ENCODE results near the gene DGKH. TPM values are rescaled to one million over a fixed set of nuclear protein-coding genes. Genes with fewer than 3 reads are reported as not detected.
"Not testable (repeated sequence)": the region's sequence is repeated elsewhere in the genome, so short reads cannot be mapped to it uniquely, and the experiment has no call there.

The DGKH gene
- total RNA-seq, 2 donors from 2014 or later = 21.0 to 25.4 TPM

GRCh38 chr13:42114912-42115311 is 66.5 kb downstream of the DGKH start:
- DNase-seq (ENCODE audit: low spot score in 2 of 2) = no peak
- no peaks in the 10 kb centered on the region for H3K9me3 Mint-ChIP-seq
- H3K27ac Mint-ChIP-seq = no peak overlapping the region
- H3K36me3 Mint-ChIP-seq = no peaks in the 10 kb centered on the region
- no peak for ATAC-seq

GRCh38 chr13:42116225-42116624 is 67.8 kb downstream of the DGKH start:
- ATAC-seq = no peak
- no peaks in the 10 kb centered on the region for H3K36me3 Mint-ChIP-seq
- DNase-seq (ENCODE audit: low spot score in 2 of 2) = no peak
- no peak overlapping the region for H3K27ac Mint-ChIP-seq
- H3K9me3 Mint-ChIP-seq = no peaks in the 10 kb centered on the region

- ATAC-seq (no peak), DNase-seq (ENCODE audit: low spot score in 2 of 2) (no peak)
- no peaks in the 10 kb centered on the region for H3K36me3 Mint-ChIP-seq
- H3K27ac Mint-ChIP-seq = no peak overlapping the region
- H3K9me3 Mint-ChIP-seq = no peaks in the 10 kb centered on the region
Observed at GRCh38 chr13:42119041-42119440, 70.6 kb downstream of the DGKH start.

- ATAC-seq = no peak
- Mint-ChIP-seq H3K36me3 (no peaks in the 10 kb centered on the region), H3K9me3 (no peaks in the 10 kb centered on the region), H3K27ac (no peak overlapping the region)
- DNase-seq (ENCODE audit: low spot score in 2 of 2) = no peak
Observed at GRCh38 chr13:42119875-42120274, 71.4 kb downstream of the DGKH start.

- DNase-seq (ENCODE audit: low spot score in 2 of 2) (no peak), ATAC-seq (no peak)
- H3K27ac Mint-ChIP-seq = no peak overlapping the region
- no peaks in the 10 kb centered on the region for H3K9me3 Mint-ChIP-seq
- peaks cover 0 to 4% of the 10 kb centered on the region in 2 donors for H3K36me3 Mint-ChIP-seq
Observed at GRCh38 chr13:42123600-42123999, 75.2 kb downstream of the DGKH start.

- no peaks in the 10 kb centered on the region for H3K9me3 Mint-ChIP-seq
Observed at GRCh38 chr13:42125046-42125445, 76.6 kb downstream of the DGKH start.

GRCh38 chr13:42127047-42127446 is 78.6 kb downstream of the DGKH start:
- no peak for DNase-seq (ENCODE audit: low spot score in 2 of 2)
- no peaks in the 10 kb centered on the region for H3K9me3 Mint-ChIP-seq
- ATAC-seq = no peak
- no peak overlapping the region for H3K27ac Mint-ChIP-seq
- peaks cover 0 to 5% of the 10 kb centered on the region in 2 donors for H3K36me3 Mint-ChIP-seq

More at GRCh38 chr13:42125046-42125445, 76.6 kb downstream of the DGKH start:
- DNase-seq (ENCODE audit: low spot score in 2 of 2) = no peak
- Mint-ChIP-seq H3K36me3 (peaks cover 0 to 5% of the 10 kb centered on the region in 2 donors), H3K27ac (no peak overlapping the region)
- ATAC-seq = no peak

- Mint-ChIP-seq H3K9me3 (no peaks in the 10 kb centered on the region), H3K27ac (no peak overlapping the region), H3K36me3 (peaks cover 0 to 5% of the 10 kb centered on the region in 2 donors)
- DNase-seq (ENCODE audit: low spot score in 2 of 2) (no peak), ATAC-seq (no peak)
Observed at GRCh38 chr13:42129033-42129432, 80.6 kb downstream of the DGKH start.

GRCh38 chr13:42136518-42136917 is 88.1 kb downstream of the DGKH start:
- Mint-ChIP-seq H3K27ac (no peak overlapping the region), H3K36me3 (peaks cover 12 to 15% of the 10 kb centered on the region in 2 donors), H3K9me3 (peaks cover 0 to 3% of the 10 kb centered on the region in 2 donors)
- no peak for ATAC-seq
- no peak for DNase-seq (ENCODE audit: low spot score in 2 of 2)

- H3K27ac Mint-ChIP-seq = no peak overlapping the region
- DNase-seq (ENCODE audit: low spot score in 2 of 2) (no peak), ATAC-seq (peak in 1 of 2 donors; percentile 70)
- peaks cover 0 to 4% of the 10 kb centered on the region in 2 donors for H3K9me3 Mint-ChIP-seq
- H3K36me3 Mint-ChIP-seq = peaks cover 14 to 18% of the 10 kb centered on the region in 2 donors
Observed at GRCh38 chr13:42137856-42138537, 89.5 kb downstream of the DGKH start.

GRCh38 chr13:42140494-42140893 is 92.0 kb downstream of the DGKH start:
- peaks cover 0 to 4% of the 10 kb centered on the region in 2 donors for H3K9me3 Mint-ChIP-seq
- H3K27ac Mint-ChIP-seq = no peak overlapping the region
- ATAC-seq (no peak), DNase-seq (ENCODE audit: low spot score in 2 of 2) (no peak)
- peaks cover 14 to 18% of the 10 kb centered on the region in 2 donors for H3K36me3 Mint-ChIP-seq

GRCh38 chr13:42141052-42141451 is 92.6 kb downstream of the DGKH start:
- not testable (repeated sequence) for DNase-seq (ENCODE audit: low spot score in 2 of 2); ATAC-seq; H3K9me3 Mint-ChIP-seq; H3K27ac Mint-ChIP-seq
- H3K36me3 Mint-ChIP-seq = peaks cover 14 to 18% of the 10 kb centered on the region in 2 donors

GRCh38 chr13:42146359-42146758 is 97.9 kb downstream of the DGKH start:
- Mint-ChIP-seq H3K27ac (no peak overlapping the region), H3K36me3 (peaks cover 4 to 5% of the 10 kb centered on the region in 2 donors), H3K9me3 (peaks cover 0 to 3% of the 10 kb centered on the region in 2 donors)
- DNase-seq (ENCODE audit: low spot score in 2 of 2) (no peak), ATAC-seq (no peak)

GRCh38 chr13:42148538-42148937 is 100.1 kb downstream of the DGKH start:
- H3K36me3 Mint-ChIP-seq = no peaks in the 10 kb centered on the region
- ATAC-seq (peak in 1 of 2 donors; percentile 11), DNase-seq (ENCODE audit: low spot score in 2 of 2) (no peak)
- no peak overlapping the region for H3K27ac Mint-ChIP-seq
- no peaks in the 10 kb centered on the region for H3K9me3 Mint-ChIP-seq

- Mint-ChIP-seq H3K27ac (no peak overlapping the region), H3K9me3 (no peaks in the 10 kb centered on the region), H3K36me3 (no peaks in the 10 kb centered on the region)
- ATAC-seq = no peak
- DNase-seq (ENCODE audit: low spot score in 2 of 2) = no peak
Observed at GRCh38 chr13:42149136-42149535, 100.7 kb downstream of the DGKH start.

GRCh38 chr13:42151781-42152180 is 103.3 kb downstream of the DGKH start:
- Mint-ChIP-seq H3K9me3 (no peaks in the 10 kb centered on the region), H3K36me3 (no peaks in the 10 kb centered on the region), H3K27ac (no peak overlapping the region)
- DNase-seq (ENCODE audit: low spot score in 2 of 2) (no peak), ATAC-seq (no peak)

GRCh38 chr13:42152495-42152894 is 104.0 kb downstream of the DGKH start:
- Mint-ChIP-seq H3K9me3 (no peaks in the 10 kb centered on the region), H3K27ac (no peak overlapping the region)
- no peak for ATAC-seq

More at GRCh38 chr13:42152495-42152894, 104.0 kb downstream of the DGKH start:
- no peaks in the 10 kb centered on the region for H3K36me3 Mint-ChIP-seq
- no peak for DNase-seq (ENCODE audit: low spot score in 2 of 2)
